Vein endothelial cell (primary cell): ENCODE results near the gene PATE2. TPM values are rescaled to one million over a fixed set of nuclear protein-coding genes. Genes with fewer than 3 reads are reported as not detected.

Source experiments
- total RNA-seq: library from RNA; depleted of rRNA; stranded (reverse); fragments of >200 nt; gene quantifications from 2 replicates; pipeline ENCODE4 v1.2.3, GENCODE V29; 2012

PATE2 gene
- 0.19 and 0.65 TPM in 2 replicates for total RNA-seq

GRCh38 chr11:125778728-125779127, at the start of gene PATE2:
TSS of gene PATE2 (minus strand) at chr11:125778828. CDS start at chr11:125778773, 55 bp downstream.

GRCh38 chr11:125787827-125788226, 9.2 kb upstream of the PATE2 start, which contains the start of gene PATE3:
TSS of gene PATE3 (plus strand) at chr11:125788127. CDS start at chr11:125788152, 25 bp downstream.

GRCh38 chr11:125745979-125746378, 32.6 kb downstream of the PATE2 start, which contains the start of gene PATE1:
TSS of gene PATE1 (plus strand) at chr11:125746279. CDS start at chr11:125746305, 26 bp downstream.

Other genes with a start within 250 kb of the PATE2 start
- 129 and 137 TPM in 2 replicates for gene EI24, start 209.4 kb downstream of the PATE2 start, total RNA-seq
- 259 and 279 TPM in 2 replicates for gene STT3A, start 186.0 kb downstream of the PATE2 start, total RNA-seq
- 26.1 and 42.2 TPM in 2 replicates for gene CHEK1, start 153.7 kb downstream of the PATE2 start, total RNA-seq
- not detected in 2 replicates for gene ACRV1, start 98.0 kb downstream of the PATE2 start, total RNA-seq
- not detected in 2 replicates for gene PATE1, start 32.5 kb downstream of the PATE2 start, total RNA-seq
- gene PATE3, start 9.3 kb upstream of the PATE2 start, total RNA-seq, result not detected in 2 replicates
- not detected in 2 replicates for gene PATE4, start 54.5 kb upstream of the PATE2 start, total RNA-seq
- 7.5 and 9.7 TPM in 2 replicates for gene HYLS1, start 108.8 kb upstream of the PATE2 start, total RNA-seq
- gene PUS3, start 124.4 kb upstream of the PATE2 start, total RNA-seq, result 12.0 and 14.7 TPM in 2 replicates
- gene DDX25, start 125.7 kb upstream of the PATE2 start, total RNA-seq, result not detected in 2 replicates
- gene VSIG10L2, start 167.2 kb upstream of the PATE2 start, total RNA-seq, result not detected in 2 replicates